Stimulated activated CD8-positive, alpha-beta memory T cell treated with anti-CD3 and anti-CD28 coated beads, Interleukin-7, amount 100 ng/mL, for 48 hours (primary cell): ENCODE measurements around the gene PNPLA2.

Source experiments
- DNase-seq, 2 donors: peaks; one replicate each; pipeline ENCODE4 v3.0.0-alpha.2; 2020; ENCODE audit warnings: low read depth in 1 of 2; ENCODE audit errors: extremely low read depth in 1 of 2

PNPLA2 gene

DNA sequence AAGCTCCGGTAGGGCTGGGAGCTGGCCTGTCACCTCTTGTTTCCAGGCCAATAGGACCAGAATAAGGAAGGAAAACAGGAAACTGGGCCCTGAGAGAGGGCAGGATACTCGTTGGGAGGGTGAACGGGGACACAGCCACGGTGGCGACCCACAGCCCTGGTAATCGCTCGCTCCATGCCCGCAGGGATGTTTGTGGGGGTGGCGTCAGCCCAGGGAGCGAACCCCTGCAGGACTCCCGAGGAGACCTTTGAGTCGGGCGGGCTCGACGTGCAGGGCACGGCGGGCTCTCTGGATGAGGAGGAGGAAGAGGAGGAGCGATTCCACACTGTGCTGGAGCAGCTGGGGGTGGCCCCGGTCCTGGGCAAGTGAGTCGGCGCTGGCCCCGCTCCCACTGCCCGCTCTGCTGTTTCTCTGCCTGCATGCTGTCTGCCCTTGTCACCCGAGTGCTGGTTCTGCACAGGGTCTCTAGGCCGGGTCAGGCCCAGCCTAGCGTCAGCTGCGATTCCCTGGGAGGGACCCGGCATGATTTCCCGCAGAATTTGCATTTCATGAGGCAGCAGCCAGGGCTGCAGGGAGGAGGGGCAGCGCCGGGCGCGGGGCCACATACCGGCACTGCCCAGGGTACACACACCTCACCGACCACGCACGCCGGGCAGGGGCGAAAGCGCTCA lies 10.6 kb downstream of the PNPLA2 start:
- no peak for DNase-seq

DNA sequence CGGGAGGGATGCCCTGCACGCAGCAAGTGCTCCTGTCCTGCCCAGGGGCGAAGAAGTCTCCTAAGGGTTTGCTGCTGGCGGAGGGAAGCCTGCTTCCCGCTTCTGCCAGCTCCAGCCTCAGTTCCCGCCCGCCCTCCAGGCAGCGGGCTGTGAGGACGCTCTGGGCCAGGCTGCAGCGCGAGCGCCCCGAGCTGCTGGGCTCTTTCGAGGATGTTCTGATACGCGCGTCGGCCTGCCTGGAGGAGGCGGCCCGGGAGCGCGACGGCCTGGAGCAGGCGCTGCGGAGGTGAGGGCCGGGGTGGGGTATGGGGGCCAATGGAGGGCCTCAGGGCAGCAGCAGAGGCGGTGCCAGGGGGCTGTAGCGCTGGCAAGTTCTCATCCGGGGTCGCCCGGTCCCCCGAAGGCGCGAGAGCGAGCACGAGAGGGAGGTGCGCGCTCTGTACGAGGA lies 11.2 kb downstream of the PNPLA2 start:
- no peak for DNase-seq

DNA sequence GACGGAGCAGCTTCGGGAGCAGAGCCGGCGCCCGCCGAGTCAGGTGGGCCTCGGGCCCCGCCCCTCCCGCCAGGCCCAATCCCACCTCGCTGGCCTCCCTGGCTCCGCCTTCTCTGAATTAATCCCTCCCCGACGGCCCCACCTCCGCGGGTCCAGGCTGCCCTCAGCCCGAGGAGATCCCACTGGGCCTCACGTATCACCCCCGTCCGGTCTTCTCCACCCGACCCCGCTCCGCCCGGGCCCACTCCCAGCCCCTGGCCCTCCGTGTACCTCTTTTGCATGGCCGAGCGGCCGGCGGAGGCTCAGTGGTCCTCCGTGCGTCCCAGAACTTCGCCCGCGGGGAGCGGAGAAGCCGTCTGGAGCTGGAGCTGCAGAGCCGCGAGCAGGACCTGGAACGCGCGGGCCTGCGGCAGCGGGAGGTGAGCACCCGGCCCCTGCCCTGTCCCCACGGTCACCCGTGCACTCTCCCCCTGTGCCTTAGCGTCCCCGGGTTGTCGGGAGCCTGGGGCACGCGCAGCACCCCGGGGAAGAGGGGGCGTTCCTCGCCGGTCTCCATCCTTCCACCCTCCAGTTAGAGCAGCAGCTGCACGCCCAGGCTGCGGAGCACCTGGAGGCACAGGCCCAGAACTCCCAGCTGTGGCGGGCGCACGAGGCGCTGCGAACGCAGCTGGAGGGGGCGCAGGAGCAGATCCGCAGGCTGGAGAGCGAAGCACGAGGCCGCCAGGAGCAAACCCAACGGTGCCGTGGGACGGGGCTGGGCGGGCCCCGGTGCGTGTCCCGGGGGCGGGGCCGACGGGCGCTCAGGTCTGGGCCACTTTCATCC lies 11.8 kb downstream of the PNPLA2 start:
- DNase-seq, result peak in 1 of 2 donors; percentile 64

GRCh38 chr11:831118-831864 lies 12.6 kb downstream of the PNPLA2 start:
- DNase-seq, result no peak

- DNase-seq, result no peak
Measured at GRCh38 chr11:831961-832528, 13.3 kb downstream of the PNPLA2 start.

- DNase-seq, result no peak
Measured at GRCh38 chr11:832529-833113, 13.9 kb downstream of the PNPLA2 start, which contains the start of gene CD151. CD151 (plus strand) TSS chr11:832952; CDS start chr11:836070, 3,118 bp downstream.

DNA sequence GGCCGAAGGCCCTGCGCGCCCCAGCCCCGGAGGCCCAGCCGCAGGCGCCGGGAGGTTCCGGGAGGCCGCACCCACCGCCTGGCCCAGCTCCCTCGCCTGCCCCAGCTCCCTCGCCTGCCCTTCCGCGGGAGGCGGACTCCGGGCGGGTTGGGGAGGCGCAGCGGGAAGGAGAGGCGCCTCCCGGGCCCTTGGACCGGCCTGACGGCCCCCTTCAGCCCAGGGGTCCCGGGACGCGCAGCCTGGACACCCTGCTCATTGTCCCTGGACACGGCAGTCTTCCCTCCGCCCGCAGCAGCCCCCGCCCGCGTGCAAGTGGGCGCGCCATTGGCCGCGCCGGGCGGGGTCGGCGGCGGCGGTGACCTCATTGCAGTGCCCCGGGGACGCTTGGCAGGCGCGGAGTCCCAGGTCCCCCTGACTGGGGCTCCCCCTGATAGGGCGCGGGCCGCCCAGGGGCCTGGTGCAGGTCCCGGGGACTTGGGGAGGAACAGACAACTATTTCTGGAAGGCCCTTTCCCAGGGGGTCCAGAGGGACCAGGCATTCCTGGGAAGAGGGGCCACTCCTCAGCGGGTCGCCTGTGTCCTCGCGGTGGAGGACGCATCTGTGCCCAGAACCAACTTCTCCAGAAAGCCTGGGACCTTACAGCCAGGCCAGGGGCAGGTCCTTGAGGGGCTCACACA lies 14.5 kb downstream of the PNPLA2 start:
- no peak for DNase-seq

- DNase-seq, result no peak
Measured at GRCh38 chr11:833849-834311, 15.2 kb downstream of the PNPLA2 start.

DNA sequence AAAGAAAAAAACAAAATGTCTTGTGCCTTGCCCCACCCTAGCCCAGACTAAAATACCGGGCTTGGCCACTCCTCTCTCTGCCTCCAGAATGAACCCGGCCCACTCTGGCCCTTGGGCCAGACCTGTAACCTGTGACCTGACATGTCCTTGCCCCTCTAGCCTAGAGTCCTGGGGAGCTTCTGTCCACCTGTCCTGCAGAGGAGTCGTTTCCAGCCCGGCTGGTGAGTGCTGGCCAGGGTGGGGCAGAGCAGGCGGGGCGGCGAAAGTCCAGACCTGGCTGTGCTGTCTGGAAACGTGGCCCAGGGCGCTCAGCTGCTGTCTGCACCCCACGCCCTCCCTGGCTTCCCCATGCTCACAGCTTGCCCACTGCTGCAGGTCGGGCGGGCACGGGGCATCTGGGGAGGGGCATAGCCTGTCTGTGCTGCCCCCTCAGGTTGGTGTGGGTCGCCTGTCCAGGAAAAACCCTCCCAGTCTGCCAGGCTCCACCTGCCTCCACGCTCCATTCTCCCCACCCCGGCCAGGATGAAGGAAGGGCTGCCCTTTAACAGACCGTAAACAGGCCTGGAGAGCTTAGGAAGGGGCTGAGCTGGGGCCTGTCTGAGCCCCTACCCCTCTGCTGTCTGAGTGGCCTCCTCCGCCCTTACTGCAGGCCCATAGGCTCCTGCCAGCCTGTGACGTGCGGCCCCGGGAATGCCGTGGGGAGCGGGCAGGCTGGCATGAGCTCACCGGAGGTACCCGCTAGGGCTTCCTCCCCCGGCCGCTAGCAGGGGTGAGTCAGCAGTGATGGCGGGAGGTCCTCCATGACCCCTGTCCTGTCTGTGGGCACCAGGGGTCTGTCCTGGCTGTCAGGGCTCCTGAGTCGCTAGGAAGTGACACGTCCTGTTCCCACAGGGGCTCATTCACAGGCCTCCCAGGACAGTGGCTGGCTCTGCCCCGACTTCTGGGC lies 15.9 kb downstream of the PNPLA2 start:
- DNase-seq, result no peak

DNA sequence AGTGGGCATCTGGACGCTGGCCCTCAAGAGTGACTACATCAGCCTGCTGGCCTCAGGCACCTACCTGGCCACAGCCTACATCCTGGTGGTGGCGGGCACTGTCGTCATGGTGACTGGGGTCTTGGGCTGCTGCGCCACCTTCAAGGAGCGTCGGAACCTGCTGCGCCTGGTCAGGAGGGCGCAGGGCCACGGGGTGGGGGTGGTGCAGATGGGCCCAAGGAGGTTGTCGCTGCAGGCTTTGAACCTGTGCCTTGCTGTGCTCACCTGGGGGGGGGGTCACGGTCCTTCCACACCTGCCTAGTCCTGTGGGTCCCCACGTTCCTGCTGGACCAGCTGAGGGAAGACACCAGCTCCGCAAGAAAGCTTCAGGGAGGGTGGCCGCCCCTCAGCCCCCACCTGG lies 17.6 kb downstream of the PNPLA2 start:
- DNase-seq, result no peak

DNA sequence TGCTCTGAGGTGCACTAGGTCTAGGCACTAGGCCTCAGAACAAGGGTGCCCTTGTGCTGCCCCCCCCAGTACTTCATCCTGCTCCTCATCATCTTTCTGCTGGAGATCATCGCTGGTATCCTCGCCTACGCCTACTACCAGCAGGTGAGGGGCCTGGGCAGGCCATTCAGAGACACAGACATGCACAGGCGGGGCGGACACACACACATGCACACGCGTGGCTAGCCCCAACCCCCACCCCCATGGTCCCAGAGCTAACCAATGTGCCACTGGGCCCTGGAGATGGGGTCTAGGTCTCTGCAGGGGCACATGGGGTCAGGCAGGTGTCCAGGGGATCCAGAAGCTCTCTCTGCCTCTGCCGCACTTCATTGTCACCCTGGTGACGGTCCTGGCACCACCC lies 18.0 kb downstream of the PNPLA2 start:
- DNase-seq, result no peak

GRCh38 chr11:837189-837989 lies 18.7 kb downstream of the PNPLA2 start:
- no peak for DNase-seq

- no peak for DNase-seq
Measured at GRCh38 chr11:837990-838307, 19.2 kb downstream of the PNPLA2 start.

- DNase-seq, result no peak
Measured at GRCh38 chr11:838441-839279, 19.9 kb downstream of the PNPLA2 start.

DNA sequence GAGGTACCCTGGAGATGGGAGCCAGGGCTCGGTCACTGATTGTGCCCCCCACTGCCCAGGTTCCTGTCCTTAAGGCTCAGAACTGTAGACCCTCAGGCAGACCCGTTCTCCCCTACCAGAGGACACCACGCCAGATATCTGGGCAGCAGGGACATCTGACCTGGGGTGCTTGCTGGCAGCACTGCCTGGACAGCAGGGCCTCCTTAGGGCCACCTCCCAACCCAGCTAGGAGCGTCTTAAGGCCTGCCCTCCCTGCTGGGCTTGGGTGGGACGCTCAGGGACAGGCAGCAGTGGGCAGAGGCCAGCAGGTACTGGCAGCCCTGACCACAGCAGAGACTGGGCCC lies 20.5 kb downstream of the PNPLA2 start:
- no peak for DNase-seq

- no peak for DNase-seq
Measured at GRCh38 chr11:839875-840617, 21.3 kb downstream of the PNPLA2 start.

DNA sequence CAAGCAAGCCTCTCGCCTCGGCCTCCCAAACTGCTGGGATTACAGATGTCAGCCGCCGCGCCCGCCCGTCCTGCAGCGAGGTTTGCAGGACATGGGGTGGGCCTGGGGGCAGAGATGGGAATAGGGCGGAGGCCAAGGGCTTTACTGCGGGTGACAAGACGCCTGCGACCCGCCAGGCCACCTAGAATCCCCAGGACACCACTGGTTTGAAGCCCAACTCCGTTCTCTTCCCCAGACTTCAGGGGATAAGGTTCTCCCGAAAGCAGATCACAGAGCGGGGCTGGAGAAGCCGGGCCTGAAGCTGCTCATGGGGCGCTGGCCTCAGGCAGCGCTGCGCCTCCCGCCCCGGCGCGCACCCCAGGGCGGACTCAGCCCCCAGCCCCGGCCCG lies 23.3 kb downstream of the PNPLA2 start:
- DNase-seq, result no peak
